ENCODE data around the gene THUMPD2.

THUMPD2 gene

GRCh38 chr2:39697454-39697853 lies 81.6 kb downstream of the THUMPD2 start:
- no peak for DNase-seq (ENCODE audit: low spot score)
- no peak for TF ChIP-seq CTCF (IDR thresholded peaks at IDR 0.05)
- Histone ChIP-seq H3K4me3 (no peak overlapping the region), H3K27ac (peak overlapping the region in 1 of 2 donors; percentile 35)

GRCh38 chr2:39696838-39697237 lies 82.2 kb downstream of the THUMPD2 start:
- TF ChIP-seq CTCF (IDR thresholded peaks at IDR 0.05), result no peak
- DNase-seq (ENCODE audit: low spot score), result no peak
- H3K4me3 ChIP-seq, result no peak overlapping the region
- H3K27ac ChIP-seq, result no peak overlapping the region

- Histone ChIP-seq H3K27ac (no peak overlapping the region), H3K4me3 (no peak overlapping the region)
- TF ChIP-seq CTCF (IDR thresholded peaks at IDR 0.05), result no peak
- no peak for DNase-seq (ENCODE audit: low spot score)
Measured at GRCh38 chr2:39696101-39696553, 82.9 kb downstream of the THUMPD2 start.

- DNase-seq (ENCODE audit: low spot score), result no peak
- Histone ChIP-seq H3K27ac (no peak overlapping the region), H3K4me3 (no peak overlapping the region)
- no peak for TF ChIP-seq CTCF (IDR thresholded peaks at IDR 0.05)
Measured at GRCh38 chr2:39693245-39693644, 85.8 kb downstream of the THUMPD2 start.

GRCh38 chr2:39689876-39690275 lies 89.2 kb downstream of the THUMPD2 start:
- H3K4me3 ChIP-seq, result no peak overlapping the region
- TF ChIP-seq CTCF (IDR thresholded peaks at IDR 0.05), result no peak
- no peak overlapping the region for H3K27ac ChIP-seq
- DNase-seq (ENCODE audit: low spot score), result no peak

- DNase-seq (ENCODE audit: low spot score), result no peak
- Histone ChIP-seq H3K4me3 (no peak overlapping the region), H3K27ac (no peak overlapping the region)
- TF ChIP-seq CTCF (IDR thresholded peaks at IDR 0.05), result no peak
Measured at GRCh38 chr2:39689272-39689841, 89.7 kb downstream of the THUMPD2 start.

GRCh38 chr2:39688181-39688580 lies 90.9 kb downstream of the THUMPD2 start:
- H3K4me3 ChIP-seq, result no peak overlapping the region
- no peak overlapping the region for H3K27ac ChIP-seq
- no peak for DNase-seq (ENCODE audit: low spot score)
- no peak for TF ChIP-seq CTCF (IDR thresholded peaks at IDR 0.05)

All from coronary artery (tissue), 2 donors.